Progenitor cell of endocrine pancreas (in vitro differentiated cells): ENCODE results near the gene MTUS2. TPM values are rescaled to one million over a fixed set of nuclear protein-coding genes. Genes with fewer than 3 reads are reported as not detected.

Source experiments
- DNase-seq: peaks from one replicate; pipeline ENCODE4 v3.0.0; 2021; ENCODE audit warnings: low spot score; ENCODE audit not compliant: unreplicated experiment
- H3K27ac Mint-ChIP-seq: 2 replicates; pipeline ENCODE4 v1.8.0; 2021; ENCODE audit warnings: mild to moderate bottlenecking, moderate library complexity, mixed read lengths
- H3K27me3 Mint-ChIP-seq: 2 replicates; pipeline ENCODE4 v1.8.0; 2021; ENCODE audit warnings: mixed read lengths
- H3K36me3 Mint-ChIP-seq: 2 replicates; pipeline ENCODE4 v1.8.0; 2022; ENCODE audit warnings: mixed read lengths; ENCODE audit not compliant: insufficient read depth
- H3K4me1 Mint-ChIP-seq: 2 replicates; pipeline ENCODE4 v1.8.0; 2021; ENCODE audit warnings: low read depth, mixed read lengths
- H3K4me3 Mint-ChIP-seq: 2 replicates; pipeline ENCODE4 v1.8.0; 2021; ENCODE audit warnings: low read depth, mild to moderate bottlenecking, moderate library complexity, mixed read lengths
- H3K9me3 Mint-ChIP-seq: 2 replicates; pipeline ENCODE4 v1.8.0; 2021; ENCODE audit warnings: low read depth, mixed read lengths
- CTCF ChIP-seq: fragments of 200-600 bp; sonication (generic); IDR thresholded peaks from one replicate; pipeline ENCODE4 v1.5.0; 2021; ENCODE audit warnings: antibody characterized with exemption, mild to moderate bottlenecking; ENCODE audit not compliant: unreplicated experiment
- total RNA-seq: library from RNA; stranded (reverse); gene quantifications from 2 replicates; pipeline ENCODE4 v1.2.1, GENCODE V29; 2021

The MTUS2 gene
- total RNA-seq, 1 donor from 2014 or later = 9.3 TPM

GRCh38 chr13:29159871-29160270 lies 339.7 kb downstream of the MTUS2 start:
- no peak for DNase-seq
- Mint-ChIP-seq H3K4me1 (no peaks in the 10 kb centered on the region), H3K27me3 (no peaks in the 10 kb centered on the region), H3K27ac (no peak overlapping the region), H3K9me3 (no peaks in the 10 kb centered on the region), H3K36me3 (no peaks in the 10 kb centered on the region), H3K4me3 (no peak overlapping the region)
- TF ChIP-seq CTCF = no peak

GRCh38 chr13:29160862-29161261 lies 340.7 kb downstream of the MTUS2 start:
- Mint-ChIP-seq H3K36me3 (no peaks in the 10 kb centered on the region), H3K4me3 (no peak overlapping the region), H3K4me1 (no peaks in the 10 kb centered on the region), H3K9me3 (no peaks in the 10 kb centered on the region), H3K27me3 (no peaks in the 10 kb centered on the region), H3K27ac (no peak overlapping the region)
- DNase-seq = no peak
- no peak for TF ChIP-seq CTCF

- DNase-seq = no peak
- Mint-ChIP-seq H3K27ac (no peak overlapping the region), H3K27me3 (no peaks in the 10 kb centered on the region), H3K4me3 (no peak overlapping the region), H3K36me3 (no peaks in the 10 kb centered on the region), H3K4me1 (no peaks in the 10 kb centered on the region), H3K9me3 (no peaks in the 10 kb centered on the region)
- no peak for TF ChIP-seq CTCF
These were observed 341.5 kb downstream of the MTUS2 start for GRCh38 chr13:29161676-29162075.

- no peak for DNase-seq
- Mint-ChIP-seq H3K27me3 (no peaks in the 10 kb centered on the region), H3K27ac (no peak overlapping the region), H3K4me1 (no peaks in the 10 kb centered on the region), H3K36me3 (no peaks in the 10 kb centered on the region), H3K9me3 (no peaks in the 10 kb centered on the region), H3K4me3 (no peak overlapping the region)
- TF ChIP-seq CTCF = no peak
These were observed 342.6 kb downstream of the MTUS2 start for GRCh38 chr13:29162638-29163235.

- Mint-ChIP-seq H3K27me3 (no peaks in the 10 kb centered on the region), H3K36me3 (no peaks in the 10 kb centered on the region), H3K27ac (no peak overlapping the region), H3K9me3 (no peaks in the 10 kb centered on the region), H3K4me1 (no peaks in the 10 kb centered on the region), H3K4me3 (no peak overlapping the region)
- no peak for TF ChIP-seq CTCF
- DNase-seq = no peak
These were observed 344.0 kb downstream of the MTUS2 start for GRCh38 chr13:29164116-29164515.
